HepG2 (cell line): Measurements from ENCODE around the gene SOX13. TPM values are rescaled to one million over a fixed set of nuclear protein-coding genes. Genes with fewer than 3 reads are reported as not detected.

Experiments used
- ATF1 ChIP-seq: IDR thresholded peaks from 2 replicates; pipeline ENCODE4 v1.6.1; 2016; ENCODE audit warnings: mild to moderate bottlenecking, control low read depth
- BHLHE40 ChIP-seq: IDR thresholded peaks from 2 replicates; pipeline ENCODE4 v1.6.1; 2011; ENCODE audit warnings: low read length, improper control_type of control experiment
- CBFB ChIP-seq: sonication (generic); formaldehyde crosslinking; IDR thresholded peaks from 2 replicates; pipeline ENCODE4 v1.4.0; 2020; ENCODE audit warnings: missing genetic modification reagents
- CBX2 ChIP-seq, 2 experiments: fragments of 200-600 bp in 1 of 2; sonication (generic); formaldehyde crosslinking in 1 of 2; IDR thresholded peaks; 2 replicates each; pipeline versions ENCODE4 v1.7.0 to v1.8.1; 2018 to 2022; ENCODE audit warnings: low read depth in 2 of 2, low read length in 1 of 2, mild to moderate bottlenecking in 1 of 2, missing genetic modification reagents in 1 of 2
- CEBPB ChIP-seq: IDR thresholded peaks from 2 replicates; pipeline ENCODE4 v1.6.1; 2011; ENCODE audit warnings: low read depth, low read length, improper control_type of control experiment, borderline replicate concordance
- DR1 ChIP-seq: sonication (generic); formaldehyde crosslinking; IDR thresholded peaks from 2 replicates; pipeline ENCODE4 v1.8.0; 2021; ENCODE audit warnings: mild to moderate bottlenecking, missing genetic modification reagents, inconsistent platforms
- FOXJ3 ChIP-seq: sonication (generic); formaldehyde crosslinking; IDR thresholded peaks from 2 replicates; pipeline ENCODE4 v1.4.0; 2020; ENCODE audit warnings: missing genetic modification reagents, mild to moderate bottlenecking, borderline replicate concordance
- FOXK1 ChIP-seq: sonication (generic); formaldehyde crosslinking; IDR thresholded peaks from 2 replicates; pipeline ENCODE4 v1.4.0; 2020; ENCODE audit warnings: low read depth, missing genetic modification reagents, borderline replicate concordance
- FOXO1 ChIP-seq: sonication (generic); formaldehyde crosslinking; IDR thresholded peaks from 2 replicates; pipeline ENCODE4 v1.4.0; 2020; ENCODE audit warnings: missing genetic modification reagents
- FOXP1 ChIP-seq, 2 experiments: fragments of 450-650 bp in 1 of 2; IDR thresholded peaks; 2 replicates each; pipeline ENCODE4 v1.6.1; 2017 to 2018; ENCODE audit warnings: antibody characterized with exemption in 1 of 2
- GATAD1 ChIP-seq: IDR thresholded peaks from 2 replicates; pipeline ENCODE4 v1.6.1; 2016; ENCODE audit warnings: missing genetic modification reagents, missing compliant biosample characterization
- GATAD2A ChIP-seq: IDR thresholded peaks from 2 replicates; pipeline ENCODE4 v1.6.1; 2016
- HDAC2 ChIP-seq: sonication (generic); formaldehyde crosslinking; IDR thresholded peaks from 2 replicates; pipeline ENCODE4 v1.4.0; 2020; ENCODE audit warnings: missing genetic modification reagents
- HMG20B ChIP-seq: conservative IDR thresholded peaks from 2 replicates; pipeline ENCODE4 v1.6.1; 2016; ENCODE audit warnings: missing genetic modification reagents, missing compliant biosample characterization
- MEF2D ChIP-seq: sonication (generic); formaldehyde crosslinking; IDR thresholded peaks from 2 replicates; pipeline ENCODE4 v1.5.1; 2020; ENCODE audit warnings: mild to moderate bottlenecking, missing genetic modification reagents
- MTA1 ChIP-seq: sonication (generic); formaldehyde crosslinking; IDR thresholded peaks from 2 replicates; pipeline ENCODE4 v1.4.0; 2020; ENCODE audit warnings: missing genetic modification reagents, mild to moderate bottlenecking, borderline replicate concordance
- MXI1 ChIP-seq: IDR thresholded peaks from 3 replicates; pipeline ENCODE4 v1.6.1; 2012; ENCODE audit warnings: low read depth, low read length, inconsistent platforms, borderline replicate concordance
- NCOA1 ChIP-seq: sonication (generic); formaldehyde crosslinking; IDR thresholded peaks from 2 replicates; pipeline ENCODE4 v1.9.0; 2021; ENCODE audit warnings: missing genetic modification reagents
- NCOA2 ChIP-seq: sonication (generic); formaldehyde crosslinking; IDR thresholded peaks from 2 replicates; pipeline ENCODE4 v1.8.0; 2022; ENCODE audit warnings: inconsistent platforms
- RAD21 ChIP-seq: fragments of 450-650 bp; formaldehyde crosslinking; IDR thresholded peaks from 2 replicates; pipeline ENCODE4 v1.5.0; 2020; ENCODE audit warnings: mild to moderate bottlenecking
- STAG1 ChIP-seq: sonication (generic); formaldehyde crosslinking; IDR thresholded peaks from 2 replicates; pipeline ENCODE4 v1.4.0; 2020; ENCODE audit warnings: missing genetic modification reagents
- ZFP37 ChIP-seq: sonication (generic); formaldehyde crosslinking; IDR thresholded peaks from 2 replicates; pipeline ENCODE4 v1.4.0; 2020; ENCODE audit warnings: missing genetic modification reagents, borderline replicate concordance
- ZKSCAN5 ChIP-seq: sonication (generic); formaldehyde crosslinking; IDR thresholded peaks from 2 replicates; pipeline ENCODE4 v1.5.1; 2020; ENCODE audit warnings: mild to moderate bottlenecking, missing genetic modification reagents
- ZNF138 ChIP-seq: sonication (generic); formaldehyde crosslinking; IDR thresholded peaks from 2 replicates; pipeline ENCODE4 v1.5.0; 2020; ENCODE audit warnings: mild to moderate bottlenecking, low read depth, missing genetic modification reagents
- ZNF431 ChIP-seq: sonication (generic); formaldehyde crosslinking; IDR thresholded peaks from 2 replicates; pipeline ENCODE4 v1.9.0; 2022; ENCODE audit warnings: missing genetic modification reagents, low read depth, mild to moderate bottlenecking, borderline replicate concordance
- ZNF510 ChIP-seq: sonication (generic); formaldehyde crosslinking; IDR thresholded peaks from 2 replicates; pipeline ENCODE4 v1.4.0; 2020; ENCODE audit warnings: low read depth, mild to moderate bottlenecking, missing genetic modification reagents
- ZNF569 ChIP-seq: sonication (generic); formaldehyde crosslinking; IDR thresholded peaks from 2 replicates; pipeline ENCODE4 v1.5.0; 2020; ENCODE audit warnings: mild to moderate bottlenecking, missing genetic modification reagents, moderate library complexity, borderline replicate concordance
- ZNF589 ChIP-seq: sonication (generic); formaldehyde crosslinking; conservative IDR thresholded peaks from 2 replicates; pipeline ENCODE4 v1.8.0; 2022; ENCODE audit warnings: mild to moderate bottlenecking, moderate library complexity, missing genetic modification reagents
- ZNF7 ChIP-seq: IDR thresholded peaks from 2 replicates; pipeline ENCODE4 v1.6.1; 2016; ENCODE audit warnings: missing biosample characterization, missing genetic modification reagents
- polyA plus RNA-seq, 8 experiments: library from polyadenylated mRNA; depleted of rRNA in 3 of 8; stranded (reverse) in 7 of 8; unstranded in 1 of 8; fragments of >200 nt; fragmentation: Illumina TruSeq in 4 of 8; extraction: Trizol in 4 of 8; gene quantifications; 2 replicates each; pipeline versions ENCODE4 v1.2.1 to v1.2.3, GENCODE V29; 2011 to 2016; ENCODE audit warnings: low read depth in 4 of 8, missing spikeins in 1 of 8, mixed read lengths in 1 of 8; ENCODE audit not compliant: insufficient read depth in 1 of 8
- total RNA-seq, 5 experiments: library from RNA; depleted of rRNA; stranded (reverse); fragments of >200 nt; fragmentation: Illumina TruSeq; extraction: Trizol; gene quantifications; 2 replicates each; pipeline ENCODE4 v1.2.3, GENCODE V29; 2016; ENCODE audit warnings: low read depth in 1 of 5
- TF ChIP-seq, protein P1 (sequence below): sonication (generic); formaldehyde crosslinking; IDR thresholded peaks from 2 replicates; pipeline ENCODE4 v1.5.1; 2020; ENCODE audit warnings: mild to moderate bottlenecking, moderate library complexity, missing genetic modification reagents
- TF ChIP-seq, protein P2 (sequence below): sonication (generic); formaldehyde crosslinking; IDR thresholded peaks from 2 replicates; pipeline ENCODE4 v1.9.0; 2022; ENCODE audit warnings: low read depth, missing genetic modification reagents

Gene SOX13
- total and polyA plus RNA-seq, 2 of the 13 experiments (the other 11 are each of a cell fraction or from before 2014, with no cell fraction given): 13.3 to 15.8 TPM

DNA sequence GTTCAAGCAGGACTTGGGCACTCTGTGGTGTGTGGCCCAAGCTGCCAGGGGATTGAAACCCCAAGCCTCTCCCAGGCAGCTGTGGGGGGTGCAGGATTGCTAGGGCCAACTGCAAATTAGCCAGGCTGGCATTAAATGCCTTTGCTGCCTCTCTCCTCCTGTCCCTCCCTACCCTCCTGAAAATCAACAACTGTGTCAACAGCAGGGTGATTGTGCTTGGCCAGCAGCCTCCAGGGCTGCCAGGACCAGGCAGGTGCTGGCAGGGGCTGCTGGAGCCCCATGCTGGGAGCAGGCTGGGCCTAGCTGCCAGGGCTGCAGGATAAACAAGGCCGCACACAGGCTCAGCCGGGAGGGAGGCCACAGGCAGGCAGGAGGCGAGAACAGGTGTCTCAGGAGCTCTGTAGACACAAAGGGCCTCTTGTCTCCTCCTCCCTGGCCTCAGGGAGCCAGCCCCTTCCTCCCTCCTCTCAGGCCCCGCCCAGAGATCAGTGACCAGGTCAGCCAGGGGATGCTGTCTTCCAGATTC lies 11.4 kb downstream of the SOX13 start (continued):
- TF ChIP-seq ATF1: no peak
- TF ChIP-seq ZFP37 (CRISPR knock-in tag): no peak
- TF ChIP-seq, protein P1, sequence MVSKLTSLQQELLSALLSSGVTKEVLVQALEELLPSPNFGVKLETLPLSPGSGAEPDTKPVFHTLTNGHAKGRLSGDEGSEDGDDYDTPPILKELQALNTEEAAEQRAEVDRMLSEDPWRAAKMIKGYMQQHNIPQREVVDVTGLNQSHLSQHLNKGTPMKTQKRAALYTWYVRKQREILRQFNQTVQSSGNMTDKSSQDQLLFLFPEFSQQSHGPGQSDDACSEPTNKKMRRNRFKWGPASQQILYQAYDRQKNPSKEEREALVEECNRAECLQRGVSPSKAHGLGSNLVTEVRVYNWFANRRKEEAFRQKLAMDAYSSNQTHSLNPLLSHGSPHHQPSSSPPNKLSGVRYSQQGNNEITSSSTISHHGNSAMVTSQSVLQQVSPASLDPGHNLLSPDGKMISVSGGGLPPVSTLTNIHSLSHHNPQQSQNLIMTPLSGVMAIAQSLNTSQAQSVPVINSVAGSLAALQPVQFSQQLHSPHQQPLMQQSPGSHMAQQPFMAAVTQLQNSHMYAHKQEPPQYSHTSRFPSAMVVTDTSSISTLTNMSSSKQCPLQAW (CRISPR knock-in tag): peak; percentile 60
- TF ChIP-seq NCOA2 (CRISPR knock-in tag): 0 out of 2 replicates have a peak, but pooled peaks have one; percentile 31
- no peak for TF ChIP-seq ZNF510 (CRISPR knock-in tag)
- TF ChIP-seq HDAC2 (CRISPR knock-in tag): 0 out of 2 replicates have a peak, but pooled peaks have one; percentile 29
- no peak for TF ChIP-seq STAG1 (CRISPR knock-in tag)
- 0 out of 2 replicates have a peak, but pooled peaks have one; percentile 38 for TF ChIP-seq GATAD1 (CRISPR knock-in tag)
- TF ChIP-seq RAD21 (CRISPR knock-in tag): no peak
- no peak for TF ChIP-seq ZNF569 (CRISPR knock-in tag)
- TF ChIP-seq BHLHE40: no peak
- peak; percentile 88 for TF ChIP-seq ZKSCAN5 (CRISPR knock-in tag)
- TF ChIP-seq FOXP1 (IDR thresholded peaks at IDR 0.05): no peak
- TF ChIP-seq FOXP1 (CRISPR knock-in tag; IDR thresholded peaks at IDR 0.05): peak; percentile 32; the same call in 1 of the 2 replicates
- TF ChIP-seq FOXK1 (CRISPR knock-in tag): peak; percentile 80; the same call in 1 of the 2 replicates
- no peak for TF ChIP-seq ZNF7
- TF ChIP-seq CBX2 (IDR thresholded peaks at IDR 0.05; ENCODE audit: low read depth, low read length): no peak
- TF ChIP-seq CBX2 (CRISPR knock-in tag; IDR thresholded peaks at IDR 0.05; ENCODE audit: low read depth): no peak
- TF ChIP-seq FOXJ3 (CRISPR knock-in tag): peak; percentile 49; the same call in 1 of the 2 replicates
- no peak for TF ChIP-seq CBFB (CRISPR knock-in tag)
- peak; percentile 53; the same call in 1 of the 2 replicates for TF ChIP-seq FOXO1
- TF ChIP-seq ZNF431 (CRISPR knock-in tag): no peak
- no peak; the same call in 1 of the 2 replicates for TF ChIP-seq MTA1 (CRISPR knock-in tag)
- TF ChIP-seq MXI1: peak; percentile 29; the same call in 1 of the 3 replicates
- no peak for TF ChIP-seq CEBPB
- no peak for TF ChIP-seq ZNF589
- no peak for TF ChIP-seq HMG20B (CRISPR knock-in tag)
- peak; percentile 71 for TF ChIP-seq GATAD2A
- TF ChIP-seq DR1 (CRISPR knock-in tag): peak; percentile 43; the same call in 1 of the 2 replicates
- no peak for TF ChIP-seq ZNF138
- no peak for TF ChIP-seq NCOA1 (CRISPR knock-in tag)
- no peak for TF ChIP-seq MEF2D (CRISPR knock-in tag)
- TF ChIP-seq, protein P2, sequence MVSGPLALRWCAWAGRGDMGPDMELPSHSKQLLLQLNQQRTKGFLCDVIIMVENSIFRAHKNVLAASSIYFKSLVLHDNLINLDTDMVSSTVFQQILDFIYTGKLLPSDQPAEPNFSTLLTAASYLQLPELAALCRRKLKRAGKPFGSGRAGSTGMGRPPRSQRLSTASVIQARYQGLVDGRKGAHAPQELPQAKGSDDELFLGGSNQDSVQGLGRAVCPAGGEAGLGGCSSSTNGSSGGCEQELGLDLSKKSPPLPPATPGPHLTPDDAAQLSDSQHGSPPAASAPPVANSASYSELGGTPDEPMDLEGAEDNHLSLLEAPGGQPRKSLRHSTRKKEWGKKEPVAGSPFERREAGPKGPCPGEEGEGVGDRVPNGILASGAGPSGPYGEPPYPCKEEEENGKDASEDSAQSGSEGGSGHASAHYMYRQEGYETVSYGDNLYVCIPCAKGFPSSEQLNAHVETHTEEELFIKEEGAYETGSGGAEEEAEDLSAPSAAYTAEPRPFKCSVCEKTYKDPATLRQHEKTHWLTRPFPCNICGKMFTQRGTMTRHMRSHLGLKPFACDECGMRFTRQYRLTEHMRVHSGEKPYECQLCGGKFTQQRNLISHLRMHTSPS (CRISPR knock-in tag): peak; percentile 96
